Measurements from ENCODE around the gene DYNC1H1. TPM values are rescaled to one million over a fixed set of nuclear protein-coding genes. Genes with fewer than 3 reads are reported as not detected.

Gene DYNC1H1
- total RNA-seq, 6 donors from 2014 or later: 352 to 556 (median 447) TPM

GRCh38 chr14:102019006-102019540, 54.7 kb downstream of the DYNC1H1 start:
- H3K4me3 ChIP-seq: no peak overlapping the region
- H3K27ac ChIP-seq: no peak overlapping the region
- no peak for TF ChIP-seq POLR2AphosphoS5 (IDR thresholded peaks at IDR 0.05)
- H3K36me3 ChIP-seq: peaks cover 65 to 100% (median 96%) of the 10 kb centered on the region in 4 donors
- 91% methylated on average over 9 of the region's 9 CpGs for WGBS, 2 donors
- H3K27me3 ChIP-seq: no peaks in the 10 kb centered on the region
- no peaks in the 10 kb centered on the region for H3K4me1 ChIP-seq
- H3K9me3 ChIP-seq: no peaks in the 10 kb centered on the region
- DNase-seq (peak in 1 of 2 donors; percentile 33), ATAC-seq (ENCODE audit: low FRiP score in 2 of 2) (no peak)

- no peak for TF ChIP-seq POLR2AphosphoS5 (IDR thresholded peaks at IDR 0.05)
- no peak for TF ChIP-seq EP300 (IDR thresholded peaks at IDR 0.05)
- no peak for TF ChIP-seq POLR2A (IDR thresholded peaks at IDR 0.05)
- no peak for TF ChIP-seq CTCF (IDR thresholded peaks at IDR 0.05)
- WGBS, 2 donors: 89 to 90% methylated on average over 12 to 13 of the region's 13 CpGs
- no peaks in the 10 kb centered on the region for H3K9me3 ChIP-seq
- peaks cover 68 to 100% (median 96%) of the 10 kb centered on the region in 4 donors for H3K36me3 ChIP-seq
- no peaks in the 10 kb centered on the region for H3K27me3 ChIP-seq
- H3K27ac ChIP-seq: no peak overlapping the region
- no peaks in the 10 kb centered on the region for H3K4me1 ChIP-seq
- ATAC-seq (ENCODE audit: low FRiP score in 2 of 2): no peak
- no peak overlapping the region for H3K4me3 ChIP-seq
- DNase-seq: no peak
Measured at GRCh38 chr14:102020058-102020971, 55.9 kb downstream of the DYNC1H1 start.

- H3K9me3 ChIP-seq: no peaks in the 10 kb centered on the region
- DNase-seq: no peak
- no peaks in the 10 kb centered on the region for H3K4me1 ChIP-seq
- no peaks in the 10 kb centered on the region for H3K27me3 ChIP-seq
- 93 to 94% methylated on average over 9 of the region's 9 CpGs for WGBS, 2 donors
- ATAC-seq (ENCODE audit: low FRiP score in 2 of 2): no peak
- peaks cover 68 to 100% (median 94%) of the 10 kb centered on the region in 4 donors for H3K36me3 ChIP-seq
- TF ChIP-seq EP300 (IDR thresholded peaks at IDR 0.05) (no peak), POLR2AphosphoS5 (IDR thresholded peaks at IDR 0.05) (no peak), POLR2A (IDR thresholded peaks at IDR 0.05) (no peak), CTCF (IDR thresholded peaks at IDR 0.05) (no peak)
- H3K4me3 ChIP-seq: no peak overlapping the region
- H3K27ac ChIP-seq: no peak overlapping the region
Measured at GRCh38 chr14:102026934-102027333, 62.6 kb downstream of the DYNC1H1 start.

- ATAC-seq (ENCODE audit: low FRiP score in 2 of 2) (no peak), DNase-seq (no peak)
- no peaks in the 10 kb centered on the region for H3K9me3 ChIP-seq
- no peaks in the 10 kb centered on the region for H3K27me3 ChIP-seq
- H3K4me1 ChIP-seq: no peaks in the 10 kb centered on the region
- no peak overlapping the region for H3K4me3 ChIP-seq
- WGBS, 2 donors: 98% methylated on average over 6 of the region's 6 CpGs
- TF ChIP-seq POLR2A (IDR thresholded peaks at IDR 0.05) (no peak), EP300 (IDR thresholded peaks at IDR 0.05) (no peak), CTCF (IDR thresholded peaks at IDR 0.05) (no peak), POLR2AphosphoS5 (IDR thresholded peaks at IDR 0.05) (no peak)
- H3K36me3 ChIP-seq: peaks cover 76 to 100% (median 94%) of the 10 kb centered on the region in 4 donors
- no peak overlapping the region for H3K27ac ChIP-seq
Measured at GRCh38 chr14:102027951-102028350, 63.6 kb downstream of the DYNC1H1 start.

GRCh38 chr14:102028733-102029132, 64.4 kb downstream of the DYNC1H1 start:
- Histone ChIP-seq H3K4me3 (no peak overlapping the region), H3K27ac (no peak overlapping the region), H3K9me3 (no peaks in the 10 kb centered on the region), H3K4me1 (no peaks in the 10 kb centered on the region), H3K27me3 (no peaks in the 10 kb centered on the region), H3K36me3 (peaks cover 76 to 100% (median 96%) of the 10 kb centered on the region in 4 donors)
- no peak for TF ChIP-seq POLR2AphosphoS5 (IDR thresholded peaks at IDR 0.05)
- no peak for TF ChIP-seq POLR2A (IDR thresholded peaks at IDR 0.05)
- no peak for TF ChIP-seq CTCF (IDR thresholded peaks at IDR 0.05)
- no peak for TF ChIP-seq EP300 (IDR thresholded peaks at IDR 0.05)
- WGBS, 2 donors: 75 to 96% methylated on average over 3 of the region's 3 CpGs
- ATAC-seq (ENCODE audit: low FRiP score in 2 of 2): peak in 1 of 2 donors; percentile 64
- DNase-seq: no peak
